GM19328 (cell line): ENCODE measurements around the gene TACR2.

Experiments used
- ATAC-seq: cut with Tn5 transposase; IDR thresholded peaks from one replicate; pipeline ENCODE4 v1.9.1; 2021; ENCODE audit warnings: mild to moderate bottlenecking, moderate library complexity; ENCODE audit not compliant: unreplicated experiment

The TACR2 gene

GRCh38 chr10:69421611-69422308 lies 5.0 kb upstream of the TACR2 start:
- ATAC-seq: no peak

- no peak for ATAC-seq
Measured at GRCh38 chr10:69419744-69420126, 3.0 kb upstream of the TACR2 start.

GRCh38 chr10:69419096-69419743 lies 2.5 kb upstream of the TACR2 start:
- no peak for ATAC-seq

GRCh38 chr10:69418052-69418752 lies 1.5 kb upstream of the TACR2 start:
- no peak for ATAC-seq

- ATAC-seq: no peak
Measured at GRCh38 chr10:69417542-69417941, 824 bp upstream of the TACR2 start.

GRCh38 chr10:69415951-69416350 lies 767 bp downstream of the TACR2 start:
- no peak for ATAC-seq

- ATAC-seq: no peak
Measured at GRCh38 chr10:69415049-69415448, 1.7 kb downstream of the TACR2 start.

- no peak for ATAC-seq
Measured at GRCh38 chr10:69414036-69415018, 2.4 kb downstream of the TACR2 start.

- no peak for ATAC-seq
Measured at GRCh38 chr10:69413221-69413865, 3.4 kb downstream of the TACR2 start.

- ATAC-seq: no peak
Measured at GRCh38 chr10:69412232-69412790, 4.4 kb downstream of the TACR2 start.

GRCh38 chr10:69411476-69411875 lies 5.2 kb downstream of the TACR2 start:
- no peak for ATAC-seq

- no peak for ATAC-seq
Measured at GRCh38 chr10:69410487-69410886, 6.2 kb downstream of the TACR2 start.

GRCh38 chr10:69409968-69410367 lies 6.8 kb downstream of the TACR2 start:
- no peak for ATAC-seq

- no peak for ATAC-seq
Measured at GRCh38 chr10:69409176-69409495, 7.6 kb downstream of the TACR2 start.

GRCh38 chr10:69408318-69409175 lies 8.2 kb downstream of the TACR2 start:
- ATAC-seq: peak; percentile 74

GRCh38 chr10:69407621-69408301 lies 9.0 kb downstream of the TACR2 start:
- ATAC-seq: no peak

- ATAC-seq: no peak
Measured at GRCh38 chr10:69406816-69407580, 9.7 kb downstream of the TACR2 start.

GRCh38 chr10:69406302-69406811 lies 10.4 kb downstream of the TACR2 start:
- no peak for ATAC-seq
